Globus pallidus (tissue), 1 donor: ENCODE results near the gene LRMDA.
A peak's percentile ranks its signal among the peaks of the same experiment; 100 is the strongest.

Experiments used
- DNase-seq: peaks from one replicate; pipeline ENCODE4 v3.0.0-alpha.2; 2015; ENCODE audit warnings: low spot score

The LRMDA gene

DNA sequence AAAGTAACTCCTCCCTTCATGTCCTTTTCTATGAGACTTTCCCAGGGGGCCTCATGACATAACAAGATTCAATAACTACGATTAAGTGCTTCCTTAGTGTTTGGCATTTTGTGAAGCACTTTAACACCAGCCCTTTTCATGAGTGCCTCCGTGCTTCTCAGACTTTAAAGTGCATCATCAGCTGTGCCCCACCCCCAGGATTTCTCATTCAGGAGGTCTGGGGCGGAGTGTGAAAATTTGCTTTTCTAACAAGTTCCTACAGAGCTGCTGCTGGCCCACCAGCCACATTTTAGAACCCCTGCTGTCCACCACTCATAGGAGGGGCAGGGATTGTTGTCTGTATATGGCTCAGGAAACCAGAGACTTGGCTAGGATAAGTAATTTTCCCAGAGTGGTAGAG is 445.3 kb downstream of the LRMDA start:
- no peak for DNase-seq

DNA sequence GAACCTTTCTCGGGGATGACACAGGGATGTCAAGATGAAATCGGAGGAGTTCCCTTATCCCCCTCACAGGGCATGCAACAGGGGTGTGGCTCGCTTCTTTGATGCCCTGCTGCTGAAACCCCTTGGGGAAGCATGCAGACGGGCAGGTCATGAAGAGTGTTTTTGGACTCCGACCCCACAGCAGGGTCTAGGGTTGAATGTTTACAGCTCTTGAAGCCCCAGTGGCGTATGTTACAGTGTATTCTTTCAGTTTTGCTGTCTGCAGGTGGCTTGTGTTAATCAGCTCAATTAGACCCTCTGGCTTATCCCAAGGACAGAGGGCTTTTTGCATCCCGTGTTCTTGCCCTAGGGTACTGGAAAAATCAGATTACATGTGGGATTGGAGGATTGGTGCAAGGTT is 446.5 kb downstream of the LRMDA start:
- no peak for DNase-seq

DNA sequence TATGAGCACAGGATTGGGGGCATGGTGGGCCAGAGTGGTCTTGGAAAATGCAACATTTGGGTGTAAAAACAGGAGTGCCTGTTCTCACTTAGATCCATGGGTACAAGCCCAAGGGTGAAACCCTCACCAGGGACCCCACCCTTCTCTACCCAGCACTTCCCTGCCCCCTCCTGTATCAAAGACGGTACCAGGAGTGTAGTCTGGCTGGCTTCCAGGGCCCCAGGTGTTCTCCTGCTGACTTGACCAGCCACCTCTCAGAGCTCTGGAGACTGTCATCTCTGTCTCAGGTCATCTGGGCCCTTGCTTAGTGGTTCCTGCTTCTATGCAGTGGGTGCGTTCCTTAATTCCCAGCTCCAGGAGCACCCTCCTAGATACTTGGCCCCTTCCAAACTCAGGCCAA is 447.2 kb downstream of the LRMDA start:
- no peak for DNase-seq

GRCh38 chr10:75880031-75880775 is 448.8 kb downstream of the LRMDA start:
- DNase-seq: no peak

DNA sequence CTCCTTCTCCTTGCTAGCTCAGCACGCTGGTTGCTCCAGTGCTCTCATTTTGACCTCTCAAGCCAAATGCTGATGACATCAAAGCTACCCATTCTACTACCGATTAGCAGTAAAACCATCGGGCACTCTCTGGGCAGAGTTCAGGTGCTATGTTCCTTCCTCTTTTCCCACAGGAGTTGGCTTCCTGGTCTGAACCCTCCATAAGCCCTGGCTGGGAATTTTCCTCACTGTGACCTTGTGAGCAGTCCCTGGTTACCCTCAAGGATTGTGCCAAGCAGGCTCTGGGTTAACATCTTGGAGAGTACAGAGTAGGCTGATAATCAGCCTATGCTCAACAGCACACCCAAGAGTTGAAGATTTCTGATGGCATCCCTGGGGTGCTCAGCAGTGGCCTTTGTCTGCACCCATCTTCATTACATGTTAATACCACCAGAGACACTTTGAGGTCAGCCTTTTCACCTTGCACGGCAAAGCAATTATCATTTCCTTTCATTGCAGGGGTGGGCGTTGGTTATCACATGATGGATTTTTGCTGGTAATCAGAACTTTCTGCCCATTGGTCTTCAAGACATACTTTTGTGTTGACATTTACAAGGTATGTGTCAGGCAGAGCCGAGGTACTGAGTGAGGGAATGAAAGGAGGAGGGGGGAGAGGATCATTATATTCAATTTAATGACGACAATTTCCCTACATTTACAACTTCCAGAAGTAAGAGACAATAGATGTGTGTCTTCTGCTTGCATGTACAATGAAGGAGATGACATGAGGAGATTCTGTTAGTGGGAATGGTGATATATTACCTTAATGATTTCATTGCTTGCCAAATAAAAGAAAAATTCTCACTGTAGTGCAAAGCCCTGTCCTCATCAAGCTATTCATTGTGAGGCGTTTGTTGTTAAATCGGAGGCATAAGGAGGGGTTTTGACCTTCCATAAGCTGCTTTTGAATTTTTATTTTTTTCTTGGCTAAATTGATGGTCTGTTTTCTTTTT is 452.0 kb downstream of the LRMDA start:
- DNase-seq: no peak

- no peak for DNase-seq
These were observed 453.4 kb downstream of the LRMDA start for GRCh38 chr10:75884808-75885207.

DNA sequence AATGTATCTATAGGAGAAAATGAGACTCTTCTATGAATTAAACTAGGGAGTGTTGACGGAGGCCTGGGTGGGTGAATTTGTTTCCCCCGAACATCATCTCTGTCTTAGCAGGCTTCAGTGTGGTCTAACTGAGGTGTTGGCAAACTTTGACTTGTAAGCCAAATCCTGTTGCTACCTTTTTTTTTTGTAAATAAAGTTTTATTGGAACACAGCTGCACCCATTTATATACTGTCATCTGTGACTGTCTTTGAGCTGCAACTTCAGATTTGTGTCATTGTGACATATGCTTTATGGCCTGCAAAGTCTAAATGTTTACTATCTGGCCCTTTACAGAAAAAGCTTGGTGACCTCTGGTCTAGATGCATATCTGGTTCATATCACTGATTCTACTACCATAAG is 455.9 kb downstream of the LRMDA start:
- DNase-seq: no peak

DNA sequence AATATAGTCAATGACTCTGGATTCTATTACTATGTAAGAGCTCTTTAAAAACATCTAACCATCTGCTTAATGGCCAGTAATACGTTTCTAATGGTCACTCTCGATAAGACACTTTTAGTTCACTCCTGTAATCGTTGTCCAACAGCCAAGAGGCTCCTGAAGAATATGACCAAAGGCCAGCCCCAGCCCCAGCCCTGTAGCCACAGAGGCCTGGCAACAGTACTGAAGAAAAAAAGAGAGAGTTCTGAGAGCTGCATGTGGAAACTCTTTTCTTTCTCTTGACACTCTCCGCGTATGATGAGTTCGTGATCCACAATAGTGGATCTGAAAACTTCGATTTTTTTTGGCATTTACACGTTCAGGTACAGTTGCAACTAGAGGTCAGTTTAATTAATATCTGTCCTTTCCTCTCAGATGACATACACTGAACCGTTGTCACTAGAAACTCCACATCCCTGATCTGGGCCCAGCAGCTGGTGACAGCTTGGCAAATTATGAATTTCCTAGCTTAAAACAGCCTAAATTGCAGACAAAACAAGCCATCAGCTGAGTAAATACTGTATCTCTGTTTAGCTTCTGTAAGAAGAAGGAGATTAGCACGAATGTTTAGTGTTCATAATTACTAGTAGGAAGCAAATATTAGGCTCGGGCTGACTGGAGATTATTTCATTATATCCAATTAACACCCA is 456.7 kb downstream of the LRMDA start:
- DNase-seq: no peak

GRCh38 chr10:75889051-75889450 is 457.6 kb downstream of the LRMDA start:
- no peak for DNase-seq

DNA sequence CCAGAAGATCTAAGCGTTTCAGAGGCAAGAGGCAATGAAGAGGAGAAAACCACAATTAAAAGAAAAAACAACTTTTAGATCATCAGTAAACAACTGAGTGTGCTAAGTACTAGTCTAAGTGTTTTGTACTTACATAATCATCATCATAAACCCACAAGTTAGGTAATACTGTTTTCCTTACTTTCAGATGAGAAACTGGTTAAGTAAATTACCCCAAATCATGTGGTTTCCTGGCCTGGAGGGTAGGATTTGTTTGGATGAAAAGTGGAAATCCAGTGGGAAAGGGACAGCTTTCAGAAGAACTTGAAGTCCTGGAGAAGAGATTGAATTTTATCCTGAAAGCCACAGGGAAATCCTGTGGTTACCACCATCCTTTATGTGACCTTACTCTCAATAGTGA is 463.3 kb downstream of the LRMDA start:
- DNase-seq: no peak

DNA sequence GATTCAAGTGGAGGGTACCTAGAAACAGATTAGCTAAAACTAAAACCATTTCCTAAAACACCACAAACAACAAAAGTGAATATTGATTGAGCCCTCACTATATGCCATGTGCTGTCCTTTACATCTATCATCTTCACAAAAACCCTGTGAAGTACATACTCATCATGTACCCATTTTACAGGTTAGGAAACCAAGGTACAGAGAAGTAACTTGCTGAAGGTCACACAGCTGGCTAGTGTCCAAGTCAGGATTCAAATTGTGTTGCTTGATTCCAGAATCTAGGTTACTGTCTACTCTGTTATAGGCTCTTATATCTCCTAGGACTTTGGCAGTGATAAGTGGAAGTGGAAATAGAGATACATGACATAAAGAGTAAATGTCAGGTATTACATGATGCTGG is 463.8 kb downstream of the LRMDA start:
- no peak for DNase-seq

- no peak for DNase-seq
These were observed 468.5 kb downstream of the LRMDA start for GRCh38 chr10:75899816-75900390.

GRCh38 chr10:75902816-75903215 is 471.4 kb downstream of the LRMDA start:
- no peak for DNase-seq

- no peak for DNase-seq
These were observed 473.3 kb downstream of the LRMDA start for GRCh38 chr10:75904499-75905283.

GRCh38 chr10:75905490-75905889 is 474.1 kb downstream of the LRMDA start:
- DNase-seq: no peak

DNA sequence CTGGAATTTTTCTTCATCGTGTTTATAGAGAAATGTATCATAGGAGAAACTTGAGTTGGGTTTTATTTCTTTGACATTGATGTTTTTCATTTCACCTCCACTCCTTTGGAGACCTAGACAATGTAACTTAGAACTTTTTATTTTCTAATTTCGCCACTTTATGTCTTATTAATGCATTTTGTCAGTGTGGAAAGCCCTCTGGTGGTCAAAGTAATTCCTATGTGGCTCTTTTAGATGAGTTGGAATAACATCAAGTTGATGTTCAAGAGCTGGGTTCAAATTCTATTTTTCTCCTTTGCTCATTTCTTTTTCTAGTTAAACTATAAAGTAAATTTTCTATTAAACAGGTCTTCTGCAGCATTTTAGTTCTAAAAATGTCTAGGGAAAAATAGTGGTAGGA is 478.6 kb downstream of the LRMDA start:
- DNase-seq: no peak

DNA sequence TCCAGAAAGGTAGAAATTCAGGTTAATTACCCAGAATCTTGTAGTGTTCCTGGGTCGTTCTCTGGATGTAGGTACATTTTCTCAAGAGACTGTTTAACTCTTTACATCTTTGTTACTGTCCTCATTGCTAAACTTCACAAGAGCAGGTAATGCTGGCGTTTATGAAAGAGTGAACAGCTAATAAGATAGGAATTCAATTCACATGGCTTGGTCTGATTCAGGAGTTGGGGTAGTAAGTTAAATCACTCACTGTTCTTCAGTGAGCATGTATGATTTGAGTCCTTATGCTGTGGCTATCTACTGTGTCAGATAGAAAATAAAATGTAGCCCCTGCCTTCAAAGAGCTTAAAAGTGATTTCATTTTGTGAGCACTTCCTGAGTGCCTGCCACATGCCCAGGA is 480.0 kb downstream of the LRMDA start:
- DNase-seq: no peak

DNA sequence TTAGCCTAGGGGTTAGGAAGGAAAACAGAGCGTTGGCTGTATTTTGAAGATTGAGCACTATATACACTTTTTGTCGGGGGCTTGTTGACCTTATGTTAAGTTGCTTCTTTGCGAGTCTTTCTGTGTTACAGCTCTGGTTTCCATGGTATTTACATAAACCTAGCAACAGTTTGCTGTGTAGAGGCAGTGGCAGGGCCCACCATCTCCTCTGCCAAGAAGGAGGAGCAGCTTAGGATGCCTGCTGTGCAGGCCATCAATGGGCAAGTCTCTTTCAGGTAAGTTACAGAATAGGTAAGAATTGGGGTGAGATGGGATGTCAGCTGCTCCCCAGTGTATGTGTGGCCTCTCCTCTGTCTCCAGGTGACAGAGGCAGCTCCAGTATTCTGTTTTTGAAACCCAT is 485.5 kb downstream of the LRMDA start:
- DNase-seq: no peak

DNA sequence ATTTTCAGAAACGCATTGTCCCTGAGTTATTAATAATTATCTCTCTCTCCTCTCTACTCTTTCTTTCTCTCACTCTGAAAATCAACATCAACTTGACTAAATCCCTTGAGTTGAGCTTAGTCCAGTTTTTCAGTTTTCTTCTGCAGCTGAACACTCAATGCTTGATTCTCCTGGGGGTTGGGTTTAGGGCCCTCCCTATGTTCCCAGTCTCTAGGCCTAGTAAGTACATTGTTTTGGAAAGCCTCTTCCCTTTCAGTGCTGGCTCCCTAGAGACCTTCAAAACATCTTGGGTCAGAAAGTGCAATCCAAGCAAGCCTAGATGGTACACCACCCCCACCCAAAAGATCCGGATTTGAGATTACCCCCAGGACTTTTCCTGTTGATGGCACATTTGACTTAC is 488.5 kb downstream of the LRMDA start:
- no peak for DNase-seq

GRCh38 chr10:75922435-75922834 is 491.0 kb downstream of the LRMDA start:
- DNase-seq: no peak

DNA sequence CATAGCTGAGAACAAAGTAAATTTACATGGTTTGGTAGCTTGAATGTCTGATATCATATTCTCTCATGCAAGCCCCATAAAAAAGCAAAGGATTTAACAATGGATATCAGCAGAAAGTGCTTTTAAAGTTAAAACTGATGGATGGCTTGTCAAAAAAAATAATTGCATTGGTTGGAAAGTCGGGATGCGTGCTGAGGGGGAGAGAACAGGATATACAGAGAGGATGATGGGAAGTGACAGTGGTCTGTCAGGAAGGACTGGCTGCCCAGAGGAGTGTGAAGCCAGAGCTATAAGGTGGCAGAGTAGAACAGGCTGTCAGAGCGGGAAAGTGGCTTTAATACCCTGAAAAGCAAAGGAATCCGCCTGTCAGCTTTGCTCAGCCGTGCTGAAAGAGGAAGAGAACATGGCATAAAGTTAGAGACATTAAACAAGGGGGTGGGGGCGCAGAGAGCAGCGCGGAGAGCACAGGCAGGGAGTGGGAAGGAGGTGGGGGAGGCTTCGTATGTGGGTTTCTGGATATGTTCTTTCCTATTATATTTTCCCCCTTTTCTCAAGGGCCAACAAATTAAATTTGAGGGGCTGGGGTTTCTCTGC is 493.0 kb downstream of the LRMDA start:
- peak; percentile 9 for DNase-seq
